ENCODE measurements around the gene ZNF285. TPM values are rescaled to one million over a fixed set of nuclear protein-coding genes. Genes with fewer than 3 reads are reported as not detected.

Gene ZNF285
- total and polyA plus RNA-seq, 2 of the 8 experiments (the other 6 are each of a cell fraction or from before 2014, with no cell fraction given) = 0.83 to 2.5 TPM

GRCh38 chr19:44435441-44435840, 34.0 kb upstream of the ZNF285 start (continued):
- TF ChIP-seq CHD7 (IDR thresholded peaks at IDR 0.05; ENCODE audit: insufficient replicate concordance, low read length) (no peak), CREB1 (IDR thresholded peaks at IDR 0.05) (no peak), POLR2AphosphoS5 (IDR thresholded peaks at IDR 0.05; ENCODE audit: low read depth, low read length) (no peak), JUN (IDR thresholded peaks at IDR 0.05; ENCODE audit: low read depth, low read length) (no peak), CEBPB (IDR thresholded peaks at IDR 0.05; ENCODE audit: low read depth, low read length) (no peak)
